IPS DF 19.7 (cell line): ENCODE results near the gene NDRG2.

Experiments
- DNase-seq: peaks from one replicate; pipeline ENCODE4 v3.0.0-alpha.2; 2013; ENCODE audit warnings: low read depth, low spot score

Gene NDRG2

GRCh38 chr14:20970983-20971704, 53.7 kb downstream of the NDRG2 start:
- DNase-seq, result no peak

GRCh38 chr14:20970647-20970982, 54.2 kb downstream of the NDRG2 start:
- DNase-seq, result no peak

GRCh38 chr14:20969336-20969735, 55.5 kb downstream of the NDRG2 start:
- no peak for DNase-seq
